Testis (tissue), 3 donors: ENCODE measurements around the gene XRN2. TPM values are rescaled to one million over a fixed set of nuclear protein-coding genes. Genes with fewer than 3 reads are reported as not detected.
A peak's percentile ranks its signal among the peaks of the same experiment; 100 is the strongest.

ENCODE experiments used
- DNase-seq: peaks from one replicate; pipeline ENCODE4 v3.0.0-alpha.2; 2019
- H3K27ac ChIP-seq, 2 donors: fragments of 200-600 bp; sonication (generic); one replicate each; pipeline ENCODE4 v1.5.1; 2019
- H3K27me3 ChIP-seq: fragments of 200-600 bp; sonication (generic); one replicate; pipeline ENCODE4 v1.5.1; 2019
- H3K36me3 ChIP-seq: fragments of 200-600 bp; sonication (generic); one replicate; pipeline ENCODE4 v1.5.1; 2017; ENCODE audit warnings: low read depth; ENCODE audit errors: missing control alignments
- H3K4me1 ChIP-seq: fragments of 200-600 bp; sonication (generic); one replicate; pipeline ENCODE4 v1.5.1; 2019
- H3K4me3 ChIP-seq, 2 donors: fragments of 200-600 bp; sonication (generic); one replicate each; pipeline ENCODE4 v1.5.1; 2017 to 2019
- H3K9me3 ChIP-seq: fragments of 200-600 bp; sonication (generic); one replicate; pipeline ENCODE4 v1.5.1; 2017
- CTCF ChIP-seq, 3 experiments: fragments of 450-650 bp in 2 of 3; fragments of 200-600 bp in 1 of 3; sonication (generic) in 1 of 3; IDR thresholded peaks; one replicate each; pipeline ENCODE4 v1.5.1; 2016 to 2019; ENCODE audit warnings: antibody characterized with exemption in 3 of 3, mild to moderate bottlenecking in 2 of 3, moderate library complexity in 1 of 3
- POLR2A ChIP-seq: fragments of 450-650 bp; IDR thresholded peaks from one replicate; pipeline ENCODE4 v1.6.1; 2017; ENCODE audit warnings: antibody characterized with exemption, mild to moderate bottlenecking, moderate library complexity
- WGBS, 2 donors: methylation state at CpG; one replicate each; pipeline ENCODE4 v1.1.5; 2018; 5-methylcytosine and 5-hydroxymethylcytosine counted together
- intact Hi-C: fragments of 100-400 bp; cut with DNase I; formaldehyde crosslinking; loops from one replicate; pipeline ENCODE4 v1.15.1; 2023; ENCODE audit warnings: low total_unique reads
- polyA plus RNA-seq: library from polyadenylated mRNA; stranded (reverse); fragments of 350-450 nt; fragmentation: Illumina TruSeq; extraction: RNeasy Lipid Tissue Mini Kit (QIAGEN cat#74804); gene quantifications from one replicate; pipeline ENCODE4 v1.2.3, GENCODE V29; 2014; ENCODE audit warnings: low read depth, low replicate concordance; ENCODE audit not compliant: insufficient read depth
- total RNA-seq, 2 donors: library from RNA; depleted of rRNA; stranded (reverse); fragments of >200 nt; gene quantifications; one replicate each; pipeline ENCODE4 v1.2.3, GENCODE V29; 2016

Gene XRN2
- total and polyA plus RNA-seq, 3 donors from 2014 or later: 55.4 to 64.5 (median 59.7) TPM

DNA sequence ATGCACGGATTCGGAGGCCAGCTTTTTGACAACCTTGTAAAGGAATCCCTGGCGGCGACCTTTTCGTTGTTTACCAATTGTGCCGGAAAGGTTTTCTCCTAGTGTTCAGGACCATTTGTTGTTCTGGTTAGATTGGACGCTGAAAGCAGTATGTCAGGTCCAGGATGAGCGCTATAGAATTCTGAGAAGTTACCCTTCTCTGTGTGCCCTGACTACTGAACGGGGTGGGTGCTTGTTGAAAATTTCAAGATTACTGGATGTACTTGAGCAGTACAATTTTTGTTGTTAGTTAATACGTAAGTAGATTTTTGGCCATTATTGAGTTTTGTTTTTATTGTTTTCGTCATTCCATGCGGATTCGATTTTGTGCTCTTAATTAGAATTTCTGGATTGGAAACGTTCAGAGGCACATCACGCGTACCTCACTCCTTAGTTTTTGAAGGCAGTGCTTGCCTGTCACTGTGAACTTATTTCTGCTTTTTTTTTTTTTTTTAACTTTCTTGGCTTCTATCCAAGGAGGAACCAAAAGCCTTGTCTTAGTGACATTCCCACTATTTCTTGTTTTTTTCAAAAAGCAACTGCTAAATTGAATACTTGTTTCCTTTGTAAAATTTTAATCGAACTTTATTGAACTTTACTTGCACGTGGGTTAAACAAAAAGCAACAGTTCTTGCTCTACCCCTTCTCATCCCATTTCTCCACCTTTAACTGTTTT is 898 bp downstream of the XRN2 start:
- peaks cover 6% of the 10 kb centered on the region for H3K4me1 ChIP-seq
- no peaks in the 10 kb centered on the region for H3K36me3 ChIP-seq
- 1 to 2% methylated on average over 18 of the region's 18 CpGs for WGBS, 2 donors
- H3K9me3 ChIP-seq: no peaks in the 10 kb centered on the region
- peak overlapping the region; percentile 94 to 96 for H3K27ac ChIP-seq
- no peak for TF ChIP-seq POLR2A
- no peak for TF ChIP-seq CTCF (IDR thresholded peaks at IDR 0.05)
- DNase-seq: no peak
- H3K4me3 ChIP-seq: peak overlapping the region; percentile 98 to 100
- intact Hi-C loops: no loop called here
- H3K27me3 ChIP-seq: no peaks in the 10 kb centered on the region

- peaks cover 6% of the 10 kb centered on the region for H3K4me1 ChIP-seq
- no peaks in the 10 kb centered on the region for H3K36me3 ChIP-seq
- no peaks in the 10 kb centered on the region for H3K27me3 ChIP-seq
- H3K9me3 ChIP-seq: no peaks in the 10 kb centered on the region
- DNase-seq: no peak
- no peak overlapping the region for H3K4me3 ChIP-seq
- no peak for TF ChIP-seq CTCF (IDR thresholded peaks at IDR 0.05)
- no peak for TF ChIP-seq POLR2A
- WGBS, 2 donors: 72 to 89% methylated on average over 2 of the region's 2 CpGs
- intact Hi-C loops: no loop called here
- H3K27ac ChIP-seq: no peak overlapping the region
Measured at GRCh38 chr20:21308340-21308739, 5.2 kb downstream of the XRN2 start.

GRCh38 chr20:21309678-21310467 is 6.7 kb downstream of the XRN2 start:
- H3K9me3 ChIP-seq: no peaks in the 10 kb centered on the region
- no peak for DNase-seq
- TF ChIP-seq POLR2A (no peak), CTCF (IDR thresholded peaks at IDR 0.05) (no peak)
- no peaks in the 10 kb centered on the region for H3K36me3 ChIP-seq
- no peak overlapping the region for H3K4me3 ChIP-seq
- no peak overlapping the region for H3K27ac ChIP-seq
- intact Hi-C loops: no loop called here
- H3K27me3 ChIP-seq: no peaks in the 10 kb centered on the region
- H3K4me1 ChIP-seq: no peaks in the 10 kb centered on the region
- 73% methylated on average over 2 of the region's 2 CpGs for WGBS, 2 donors

DNA sequence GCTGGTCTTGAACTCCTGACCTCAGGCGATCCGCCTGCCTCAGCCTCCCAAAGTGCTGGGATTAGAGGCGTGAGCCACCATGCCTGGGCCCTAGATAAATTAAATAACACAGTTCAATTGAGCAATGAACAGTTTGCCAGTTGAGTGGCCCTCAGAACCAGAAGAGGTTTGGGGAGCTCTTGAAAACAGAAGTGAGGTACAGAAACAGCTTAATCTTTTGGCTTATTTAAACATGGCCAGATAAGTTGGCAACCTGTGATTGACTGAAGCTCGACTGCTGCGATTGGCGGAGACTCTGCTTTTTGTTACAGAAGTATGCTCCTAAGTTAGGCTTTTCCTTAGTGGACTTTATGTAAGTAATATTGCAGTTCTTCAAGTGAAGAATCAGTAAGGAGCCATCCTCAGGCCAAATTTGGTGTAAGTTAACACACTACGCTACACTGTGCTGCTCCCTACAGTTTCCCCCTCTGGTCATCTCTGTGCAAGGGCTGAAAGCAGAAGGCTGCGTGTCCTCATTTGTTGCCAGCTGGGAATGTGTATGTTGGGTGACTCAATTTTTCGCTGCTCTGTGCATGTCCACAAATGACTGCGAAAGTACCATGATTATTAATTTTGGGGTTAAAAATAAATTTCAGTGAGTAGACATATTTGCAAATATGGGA is 9.8 kb downstream of the XRN2 start:
- Histone ChIP-seq H3K4me3 (no peak overlapping the region), H3K27me3 (no peaks in the 10 kb centered on the region), H3K36me3 (no peaks in the 10 kb centered on the region), H3K9me3 (no peaks in the 10 kb centered on the region), H3K4me1 (no peaks in the 10 kb centered on the region), H3K27ac (no peak overlapping the region)
- WGBS, 2 donors: 86 to 88% methylated on average over 10 of the region's 10 CpGs
- DNase-seq: no peak
- intact Hi-C loops: no loop called here
- no peak for TF ChIP-seq POLR2A
- TF ChIP-seq CTCF (IDR thresholded peaks at IDR 0.05): no peak
